CD4-positive, CD25-positive, alpha-beta regulatory T cell (primary cell): Measurements from ENCODE around the gene KCNAB2. TPM values are rescaled to one million over a fixed set of nuclear protein-coding genes. Genes with fewer than 3 reads are reported as not detected.

Experiments used
- ATAC-seq, 2 donors: fragments of 150-1000 bp; cut with Tn5 transposase; one replicate each; pipeline ENCODE4 v1.10.0; 2021; ENCODE audit warnings: low read depth in 2 of 2, moderate number of reproducible peaks in 2 of 2, moderate library complexity in 1 of 2
- DNase-seq, 3 donors: peaks; one replicate each; pipeline versions ENCODE4 v3.0.0 to v3.0.0-alpha.2; 2012 to 2022; ENCODE audit warnings: mixed read lengths in 1 of 3
- H3K27ac ChIP-seq: one replicate; pipeline ENCODE4 v1.7.0; 2013; ENCODE audit warnings: mild to moderate bottlenecking, low read length; ENCODE audit not compliant: insufficient read depth, poor library complexity, severe bottlenecking
- H3K27me3 ChIP-seq: one replicate; pipeline ENCODE4 v1.7.0; 2013; ENCODE audit warnings: low read length; ENCODE audit not compliant: control insufficient read depth, insufficient read depth
- H3K36me3 ChIP-seq: one replicate; pipeline ENCODE4 v1.7.0; 2013; ENCODE audit warnings: mild to moderate bottlenecking, low read length, moderate library complexity; ENCODE audit not compliant: control insufficient read depth, insufficient read depth
- H3K4me1 ChIP-seq: 2 replicates; pipeline ENCODE4 v1.7.0; 2013; ENCODE audit warnings: mild to moderate bottlenecking, low read length; ENCODE audit not compliant: insufficient read depth, control insufficient read depth, poor library complexity, severe bottlenecking
- H3K4me3 ChIP-seq: one replicate; pipeline ENCODE4 v1.7.0; 2013; ENCODE audit warnings: low read depth, mild to moderate bottlenecking, low read length, moderate library complexity
- H3K9me3 ChIP-seq, 2 experiments: 1 replicate in 1 of 2; 2 replicates in 1 of 2; pipeline ENCODE4 v1.7.0; 2013; ENCODE audit warnings: low read length in 2 of 2, mild to moderate bottlenecking in 1 of 2, moderate library complexity in 1 of 2; ENCODE audit not compliant: control insufficient read depth in 2 of 2
- H3K27ac Mint-ChIP-seq, 3 donors: one replicate each; pipeline ENCODE4 v1.8.0; 2020 to 2022; ENCODE audit warnings: mild to moderate bottlenecking in 3 of 3, mixed read lengths in 3 of 3, moderate library complexity in 2 of 3
- H3K27me3 Mint-ChIP-seq: one replicate; pipeline ENCODE4 v1.8.0; 2022; ENCODE audit warnings: mild to moderate bottlenecking, mixed read lengths
- H3K36me3 Mint-ChIP-seq: one replicate; pipeline ENCODE4 v1.8.0; 2020; ENCODE audit warnings: mixed read lengths
- H3K4me1 Mint-ChIP-seq, 4 donors: one replicate each; pipeline ENCODE4 v1.8.0; 2020 to 2022; ENCODE audit warnings: mixed read lengths in 4 of 4, mild to moderate bottlenecking in 1 of 4
- H3K4me3 Mint-ChIP-seq, 4 donors: one replicate each; pipeline ENCODE4 v1.8.0; 2020 to 2022; ENCODE audit warnings: mild to moderate bottlenecking in 4 of 4, mixed read lengths in 4 of 4, moderate library complexity in 3 of 4
- H3K9me3 Mint-ChIP-seq, 7 donors: one replicate each; pipeline ENCODE4 v1.8.0; 2020 to 2022; ENCODE audit warnings: mixed read lengths in 7 of 7, mild to moderate bottlenecking in 3 of 7, moderate library complexity in 2 of 7
- polyA plus RNA-seq, 4 donors: library from polyadenylated mRNA; unstranded; fragments of 300-500 nt; fragmentation: Illumina TruSeq; gene quantifications; one replicate each; pipeline ENCODE4 v1.2.3, GENCODE V29; 2021
- total RNA-seq: library from RNA; stranded (reverse); gene quantifications from one replicate; pipeline ENCODE4 v1.2.3, GENCODE V29; 2022

Gene KCNAB2
- total and polyA plus RNA-seq, 5 donors from 2014 or later = 21.2 to 244 (median 28.0) TPM

DNA sequence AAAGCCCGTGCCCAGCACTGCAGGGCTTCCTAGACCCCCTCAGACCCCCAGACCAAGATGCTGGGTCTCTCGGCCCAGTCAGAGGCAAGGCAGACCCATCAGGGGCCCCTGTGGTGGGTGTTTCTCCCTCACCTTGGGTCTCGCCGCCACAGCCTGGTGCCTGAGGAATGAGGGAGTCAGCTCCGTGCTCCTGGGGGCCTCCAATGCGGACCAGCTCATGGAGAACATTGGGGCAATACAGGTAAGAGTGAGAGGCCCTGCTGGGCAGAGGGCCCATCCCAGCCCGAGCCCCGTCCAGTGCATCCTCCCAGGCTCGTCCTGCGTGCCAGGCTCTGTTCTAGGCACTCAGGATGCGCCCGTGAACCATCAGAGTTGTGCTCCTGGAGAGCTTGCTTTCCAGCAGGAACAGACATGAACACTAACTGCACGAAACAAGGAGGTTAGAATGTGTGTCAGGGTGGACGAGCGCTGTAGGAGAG is 51.5 kb downstream of the KCNAB2 start:
- Mint-ChIP-seq H3K27ac (peak overlapping the region in 2 of 3 donors; percentile 11 to 62), H3K9me3 (no peaks in the 10 kb centered on the region), H3K4me1 (peaks cover 0 to 4% (median 2%) of the 10 kb centered on the region in 4 donors), H3K36me3 (peaks cover 19% of the 10 kb centered on the region), H3K4me3 (no peak overlapping the region), H3K27me3 (no peaks in the 10 kb centered on the region)
- peaks cover 42% of the 10 kb centered on the region for H3K36me3 ChIP-seq
- no peaks in the 10 kb centered on the region for H3K9me3 ChIP-seq
- no peaks in the 10 kb centered on the region for H3K4me1 ChIP-seq
- H3K27ac ChIP-seq = no peak overlapping the region
- no peak for DNase-seq
- H3K4me3 ChIP-seq = no peak overlapping the region
- H3K27me3 ChIP-seq = no peaks in the 10 kb centered on the region
- ATAC-seq = no peak

DNA sequence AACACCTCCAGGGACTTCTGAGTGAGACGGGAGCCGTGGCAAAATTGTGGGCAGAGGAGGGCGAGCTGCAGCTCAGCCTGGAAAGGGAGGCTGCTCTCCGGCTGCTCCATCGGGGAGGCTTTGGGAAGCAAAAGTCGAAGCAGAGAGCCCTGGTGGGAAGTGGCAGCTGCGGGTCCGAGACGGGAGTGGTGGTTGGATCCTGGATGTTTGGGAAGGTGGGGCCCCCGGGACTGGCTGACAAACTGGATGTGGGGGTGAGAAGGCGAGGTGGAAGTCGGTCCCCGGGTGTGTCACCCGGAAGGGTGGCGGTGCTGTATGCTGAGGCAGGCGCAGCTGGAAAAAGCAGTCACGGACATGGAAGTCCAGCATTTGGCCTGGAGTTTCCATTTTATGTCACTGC is 52.1 kb downstream of the KCNAB2 start:
- H3K4me1 Mint-ChIP-seq = peaks cover 0 to 4% (median 2%) of the 10 kb centered on the region in 4 donors
- no peaks in the 10 kb centered on the region for H3K27me3 ChIP-seq
- no peaks in the 10 kb centered on the region for H3K27me3 Mint-ChIP-seq
- no peaks in the 10 kb centered on the region for H3K9me3 Mint-ChIP-seq
- H3K4me1 ChIP-seq = no peaks in the 10 kb centered on the region
- H3K36me3 ChIP-seq = peaks cover 37% of the 10 kb centered on the region
- H3K9me3 ChIP-seq = no peaks in the 10 kb centered on the region
- H3K4me3 ChIP-seq = no peak overlapping the region
- no peak overlapping the region for H3K27ac ChIP-seq
- ATAC-seq = no peak
- DNase-seq = no peak
- H3K4me3 Mint-ChIP-seq = no peak overlapping the region
- H3K27ac Mint-ChIP-seq = peak overlapping the region in 2 of 3 donors; percentile 5 to 11
- H3K36me3 Mint-ChIP-seq = peaks cover 19% of the 10 kb centered on the region

DNA sequence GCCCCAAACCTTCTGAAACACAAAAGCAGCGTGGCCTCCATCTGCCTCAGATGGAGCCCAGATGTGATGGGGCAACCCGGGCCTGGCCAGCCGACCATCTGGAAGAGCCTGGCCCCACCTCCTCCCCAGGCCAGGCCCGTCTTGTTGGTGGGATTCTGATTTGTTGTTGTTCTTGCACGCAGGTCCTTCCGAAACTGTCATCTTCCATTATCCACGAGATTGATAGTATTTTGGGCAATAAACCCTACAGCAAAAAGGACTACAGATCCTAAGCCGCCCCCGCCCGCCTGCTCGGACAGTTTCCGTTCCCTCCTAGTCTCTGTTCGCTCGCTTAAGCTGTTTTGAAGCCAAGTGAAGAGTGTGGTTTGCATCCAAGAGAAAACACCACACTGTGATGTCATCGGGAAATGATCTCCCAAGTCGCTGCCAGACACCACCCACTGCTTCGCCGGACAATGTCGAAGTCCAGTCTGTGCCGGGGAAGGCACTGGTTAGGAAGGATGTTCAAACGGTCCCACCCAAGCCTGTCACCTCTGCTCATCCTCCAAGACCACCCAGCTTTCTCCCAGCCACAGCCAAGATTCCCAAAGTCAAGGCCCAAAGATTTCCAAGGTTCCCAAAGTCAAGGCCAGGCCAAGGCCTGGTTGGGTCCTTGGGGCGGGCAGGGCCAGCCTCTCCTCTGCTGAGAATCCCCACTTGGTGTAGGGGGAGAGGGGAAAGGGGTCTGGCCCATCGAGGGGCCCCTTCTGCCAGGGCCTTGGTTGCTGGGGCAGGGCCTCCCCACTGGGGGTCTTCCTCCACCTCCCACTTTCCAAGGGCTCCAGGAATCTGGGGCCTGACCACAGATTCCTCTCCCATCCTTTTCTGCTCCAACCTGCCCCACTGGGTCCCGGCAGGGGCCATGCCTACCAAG is 52.9 kb downstream of the KCNAB2 start:
- Histone ChIP-seq H3K27me3 (no peaks in the 10 kb centered on the region), H3K4me3 (no peak overlapping the region), H3K27ac (no peak overlapping the region), H3K4me1 (no peaks in the 10 kb centered on the region), H3K36me3 (peaks cover 31% of the 10 kb centered on the region), H3K9me3 (no peaks in the 10 kb centered on the region)
- Mint-ChIP-seq H3K36me3 (peaks cover 19% of the 10 kb centered on the region), H3K27ac (no peak overlapping the region), H3K4me3 (no peak overlapping the region), H3K9me3 (no peaks in the 10 kb centered on the region), H3K27me3 (no peaks in the 10 kb centered on the region), H3K4me1 (peaks cover 0 to 4% (median 2%) of the 10 kb centered on the region in 4 donors)
- DNase-seq (no peak), ATAC-seq (no peak)

DNA sequence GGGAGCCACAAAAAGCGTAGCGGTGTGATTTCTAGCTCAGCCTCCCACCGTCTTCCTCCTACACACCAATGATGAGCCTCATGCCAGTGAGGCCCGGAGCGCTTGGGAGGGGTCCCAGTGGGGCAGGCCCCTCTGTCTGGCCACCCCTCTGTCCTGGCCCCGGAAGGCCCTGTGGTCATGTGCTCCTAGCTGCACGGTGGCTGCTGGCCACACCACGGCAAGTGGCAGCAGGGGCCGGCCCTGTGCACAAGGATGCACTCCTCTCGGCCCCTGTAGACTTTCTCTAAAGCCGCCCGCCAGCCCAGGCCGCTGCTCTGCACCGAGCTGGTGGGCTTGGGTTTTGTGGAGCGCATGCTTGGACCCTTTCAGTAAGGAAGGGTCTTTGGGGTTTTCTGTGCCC is 53.6 kb downstream of the KCNAB2 start:
- H3K36me3 Mint-ChIP-seq = peaks cover 14% of the 10 kb centered on the region

DNA sequence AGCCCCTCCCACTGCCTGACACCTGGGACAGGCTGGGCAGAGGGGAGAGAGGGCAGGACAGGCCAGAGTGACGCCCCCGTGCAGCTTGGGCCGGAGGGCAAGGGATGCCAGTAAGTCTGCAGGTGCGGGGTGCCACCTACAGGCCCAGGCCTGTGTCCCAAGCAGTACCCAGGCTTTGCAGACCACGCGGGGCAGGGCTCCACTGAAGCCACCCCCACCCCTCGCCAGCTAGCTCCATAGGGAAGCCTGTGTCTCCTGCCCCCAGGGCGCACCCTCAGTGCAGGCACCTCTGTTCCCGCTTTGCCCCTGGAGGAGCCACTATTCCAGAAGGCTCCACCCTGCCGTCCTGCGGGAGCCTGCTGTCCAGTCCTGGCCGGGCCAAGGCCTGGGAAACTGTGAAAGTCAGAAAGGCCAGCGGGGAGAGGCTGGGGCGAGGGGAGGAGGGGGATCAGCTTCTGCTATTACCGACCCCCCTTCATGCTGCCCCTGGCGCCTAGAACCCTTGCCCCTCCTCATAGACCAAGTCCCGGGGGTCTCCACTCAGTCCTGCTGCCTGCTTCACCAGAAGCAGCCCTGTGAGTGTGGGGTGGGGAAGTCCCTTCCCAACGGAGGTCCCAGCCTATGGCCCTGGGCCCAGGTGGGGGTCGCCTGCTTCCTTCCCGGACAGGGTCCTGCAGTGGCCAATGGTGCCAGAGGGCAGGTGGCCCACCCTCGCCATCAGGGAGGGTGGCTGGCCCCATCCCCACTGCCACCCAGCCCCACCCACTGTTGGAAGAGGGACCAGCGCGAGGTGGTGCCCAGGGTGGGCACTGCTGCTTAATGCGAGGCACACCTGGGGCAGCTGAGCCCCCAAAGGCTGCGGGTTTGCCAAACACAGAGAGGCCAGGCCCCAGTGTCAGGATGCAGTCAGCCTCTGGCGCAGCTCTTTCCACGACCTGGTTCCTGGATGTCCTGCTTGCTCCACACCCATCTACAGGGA is 54.4 kb downstream of the KCNAB2 start:
- H3K4me1 Mint-ChIP-seq = peaks cover 0 to 4% (median 2%) of the 10 kb centered on the region in 4 donors
- Histone ChIP-seq H3K36me3 (peaks cover 19% of the 10 kb centered on the region), H3K27me3 (no peaks in the 10 kb centered on the region), H3K27ac (no peak overlapping the region), H3K4me3 (no peak overlapping the region), H3K9me3 (no peaks in the 10 kb centered on the region), H3K4me1 (no peaks in the 10 kb centered on the region)
- peak in 1 of 3 donors; percentile 14 for DNase-seq
- H3K36me3 Mint-ChIP-seq = peaks cover 14% of the 10 kb centered on the region
- H3K27ac Mint-ChIP-seq = no peak overlapping the region
- H3K4me3 Mint-ChIP-seq = no peak overlapping the region
- no peak for ATAC-seq
- no peaks in the 10 kb centered on the region for H3K27me3 Mint-ChIP-seq
- H3K9me3 Mint-ChIP-seq = no peaks in the 10 kb centered on the region

More for the DNA sequence above, 53.6 kb downstream of the KCNAB2 start:
- H3K4me1 Mint-ChIP-seq = peaks cover 0 to 4% (median 2%) of the 10 kb centered on the region in 4 donors
- Histone ChIP-seq H3K4me3 (no peak overlapping the region), H3K9me3 (no peaks in the 10 kb centered on the region), H3K27ac (no peak overlapping the region), H3K36me3 (peaks cover 26% of the 10 kb centered on the region), H3K4me1 (no peaks in the 10 kb centered on the region), H3K27me3 (no peaks in the 10 kb centered on the region)
- ATAC-seq = no peak
- H3K4me3 Mint-ChIP-seq = no peak overlapping the region
- no peak for DNase-seq
- no peaks in the 10 kb centered on the region for H3K27me3 Mint-ChIP-seq
- H3K9me3 Mint-ChIP-seq = no peaks in the 10 kb centered on the region
- H3K27ac Mint-ChIP-seq = no peak overlapping the region

DNA sequence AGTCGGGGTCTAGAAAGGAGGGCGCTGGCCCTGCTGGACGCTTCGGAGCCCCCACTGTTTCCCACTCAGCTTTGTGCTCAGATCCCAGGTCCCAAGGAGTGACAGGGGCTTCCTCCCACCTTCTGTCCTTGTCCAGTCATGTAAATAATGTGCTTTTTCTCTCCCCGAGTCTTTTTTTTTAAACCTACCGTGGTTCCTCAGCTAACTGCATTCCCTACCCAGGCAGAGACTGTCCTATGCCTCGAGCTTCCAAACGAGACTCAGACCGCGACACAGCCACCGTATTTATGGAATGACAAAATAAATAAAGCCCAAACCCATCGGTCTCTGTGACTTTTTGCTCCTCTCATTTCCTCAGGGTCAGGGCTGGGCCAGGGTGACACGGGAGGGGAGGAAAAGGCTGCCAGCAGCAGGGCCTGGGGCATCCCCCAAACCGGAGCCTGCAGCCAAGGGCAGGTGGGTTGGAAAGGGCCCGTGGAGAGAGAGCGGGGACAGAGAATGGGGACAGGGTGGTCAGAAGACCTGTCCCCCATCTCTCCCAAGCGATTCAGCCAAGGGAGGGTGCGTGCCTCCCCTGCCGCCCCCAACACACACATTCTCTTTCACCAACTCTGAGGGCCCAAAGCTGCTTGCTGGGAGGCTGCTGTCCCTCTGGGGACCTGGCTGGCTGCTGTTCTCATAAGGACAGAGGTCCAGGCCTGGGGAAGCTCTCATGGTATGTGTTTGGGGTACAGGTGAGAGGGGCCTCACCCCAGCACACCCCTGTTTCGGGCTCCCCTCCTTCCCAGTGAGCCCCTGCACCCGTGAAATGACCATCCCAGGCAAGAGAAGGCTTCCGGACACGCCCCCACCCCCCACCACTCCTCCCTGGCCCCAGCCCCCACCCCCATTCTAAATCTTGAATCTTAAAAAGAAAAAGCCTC is 55.4 kb downstream of the KCNAB2 start:
- H3K4me1 Mint-ChIP-seq = peaks cover 0 to 4% (median 2%) of the 10 kb centered on the region in 4 donors
- H3K9me3 Mint-ChIP-seq = no peaks in the 10 kb centered on the region
- peaks cover 14% of the 10 kb centered on the region for H3K36me3 Mint-ChIP-seq
- Histone ChIP-seq H3K27ac (no peak overlapping the region), H3K4me1 (no peaks in the 10 kb centered on the region), H3K4me3 (no peak overlapping the region), H3K36me3 (peaks cover 19% of the 10 kb centered on the region), H3K9me3 (no peaks in the 10 kb centered on the region), H3K27me3 (no peaks in the 10 kb centered on the region)
- H3K27me3 Mint-ChIP-seq = no peaks in the 10 kb centered on the region
- no peak overlapping the region for H3K27ac Mint-ChIP-seq
- ATAC-seq (no peak), DNase-seq (peak in 1 of 3 donors; percentile 19)
- H3K4me3 Mint-ChIP-seq = no peak overlapping the region
